Measurements from ENCODE around the gene FRMD4A.

DNA sequence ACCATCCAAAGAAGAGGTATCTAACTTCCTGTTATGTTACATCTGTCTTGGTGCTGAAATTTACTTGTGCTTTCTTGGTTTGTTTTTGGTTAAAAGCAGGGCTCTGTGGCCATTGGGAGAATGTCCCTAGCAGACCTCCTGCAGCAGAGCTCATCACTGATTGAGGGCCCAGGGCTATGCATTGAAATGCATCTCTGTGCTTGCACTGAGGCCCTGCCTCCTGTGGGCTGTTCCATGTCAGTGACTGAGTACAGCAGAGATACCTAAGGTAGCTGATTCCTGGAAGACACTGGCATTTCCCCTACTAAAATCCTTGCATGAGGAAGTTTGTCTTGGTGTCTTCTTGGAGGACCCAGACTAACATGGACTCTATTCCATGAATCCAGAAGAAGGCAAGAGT is 213.9 kb downstream of the FRMD4A start:
- TF ChIP-seq POLR2A (IDR thresholded peaks at IDR 0.05), result no peak
- TF ChIP-seq, protein P1, sequence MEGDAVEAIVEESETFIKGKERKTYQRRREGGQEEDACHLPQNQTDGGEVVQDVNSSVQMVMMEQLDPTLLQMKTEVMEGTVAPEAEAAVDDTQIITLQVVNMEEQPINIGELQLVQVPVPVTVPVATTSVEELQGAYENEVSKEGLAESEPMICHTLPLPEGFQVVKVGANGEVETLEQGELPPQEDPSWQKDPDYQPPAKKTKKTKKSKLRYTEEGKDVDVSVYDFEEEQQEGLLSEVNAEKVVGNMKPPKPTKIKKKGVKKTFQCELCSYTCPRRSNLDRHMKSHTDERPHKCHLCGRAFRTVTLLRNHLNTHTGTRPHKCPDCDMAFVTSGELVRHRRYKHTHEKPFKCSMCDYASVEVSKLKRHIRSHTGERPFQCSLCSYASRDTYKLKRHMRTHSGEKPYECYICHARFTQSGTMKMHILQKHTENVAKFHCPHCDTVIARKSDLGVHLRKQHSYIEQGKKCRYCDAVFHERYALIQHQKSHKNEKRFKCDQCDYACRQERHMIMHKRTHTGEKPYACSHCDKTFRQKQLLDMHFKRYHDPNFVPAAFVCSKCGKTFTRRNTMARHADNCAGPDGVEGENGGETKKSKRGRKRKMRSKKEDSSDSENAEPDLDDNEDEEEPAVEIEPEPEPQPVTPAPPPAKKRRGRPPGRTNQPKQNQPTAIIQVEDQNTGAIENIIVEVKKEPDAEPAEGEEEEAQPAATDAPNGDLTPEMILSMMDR (IDR thresholded peaks at IDR 0.05 in 4 of 5, conservative IDR thresholded peaks at IDR 0.05 in 1 of 5), result no peak
